Gastrocnemius medialis (tissue), 4 donors: ENCODE measurements around the gene GABRB2. TPM values are rescaled to one million over a fixed set of nuclear protein-coding genes. Genes with fewer than 3 reads are reported as not detected.
A peak's percentile ranks its signal among the peaks of the same experiment; 100 is the strongest.

Experiments used
- ATAC-seq, 2 donors: fragments of 150-250 bp; one replicate each; pipeline ENCODE4 v1.9.1; 2016
- DNase-seq, 2 donors: peaks; one replicate each; pipeline ENCODE4 v3.0.0-alpha.2; 2019
- H3K27ac ChIP-seq, 4 donors: fragments of 200-600 bp; sonication (generic); 1 replicate in 1 of 4; 2 replicates in 3 of 4; pipeline ENCODE4 v1.5.1; 2016 to 2018; ENCODE audit warnings: mild to moderate bottlenecking in 2 of 4, moderate library complexity in 1 of 4
- H3K27me3 ChIP-seq, 3 donors: fragments of 200-600 bp; sonication (generic) in 2 of 3; 1 replicate in 1 of 3; 2 replicates in 2 of 3; pipeline versions ENCODE4 v1.5.1 to v1.6.0; 2016 to 2019; ENCODE audit warnings: mild to moderate bottlenecking in 1 of 3, moderate library complexity in 1 of 3
- H3K36me3 ChIP-seq, 2 donors: fragments of 200-600 bp; sonication (generic) in 1 of 2; one replicate each; pipeline ENCODE4 v1.5.1; 2017 to 2018
- H3K4me1 ChIP-seq, 2 donors: fragments of 200-600 bp; sonication (generic) in 1 of 2; one replicate each; pipeline ENCODE4 v1.5.1; 2016 to 2017; ENCODE audit warnings: mild to moderate bottlenecking in 2 of 2
- H3K4me3 ChIP-seq, 4 donors: fragments of 200-600 bp; sonication (generic) in 3 of 4; 1 replicate in 1 of 4; 2 replicates in 3 of 4; pipeline ENCODE4 v1.5.1; 2016 to 2019; ENCODE audit warnings: mild to moderate bottlenecking in 2 of 4
- H3K9me3 ChIP-seq, 3 donors: fragments of 200-600 bp; sonication (generic) in 2 of 3; 1 replicate in 1 of 3; 2 replicates in 2 of 3; pipeline ENCODE4 v1.5.1; 2016 to 2019
- POLR2A ChIP-seq, 2 donors: fragments of 450-650 bp; IDR thresholded peaks; one replicate each; pipeline ENCODE4 v1.6.1; 2017; ENCODE audit warnings: antibody characterized with exemption in 2 of 2, mild to moderate bottlenecking in 2 of 2, moderate library complexity in 2 of 2
- in situ Hi-C, 4 donors: fragments of 200-750 bp; cut with MboI; loops; one replicate each; pipeline versions ENCODE4 v1.15.0 to v1.8.0; 2017; ENCODE audit warnings: low sequenced_read_pairs in 4 of 4
- intact Hi-C: fragments of 100-400 bp; cut with DNase I; formaldehyde crosslinking; loops from one replicate; pipeline ENCODE4 v1.15.1; 2023; ENCODE audit warnings: low total_unique reads
- total RNA-seq, 4 donors: library from RNA; depleted of rRNA; stranded (reverse); fragments of >200 nt; gene quantifications; one replicate each; pipeline versions ENCODE4 v1.1.0 to v1.2.3, GENCODE V29; 2016
- TF ChIP-seq, protein P1 (sequence below), 5 experiments: fragments of 450-650 bp in 3 of 5; fragments of 200-600 bp in 2 of 5; sonication (generic) in 2 of 5; IDR thresholded peaks in 4 of 5; conservative IDR thresholded peaks in 1 of 5; 1 replicate in 4 of 5; 2 replicates in 1 of 5; pipeline ENCODE4 v1.5.1; 2016 to 2019; ENCODE audit warnings: antibody characterized with exemption in 5 of 5, mild to moderate bottlenecking in 3 of 5, moderate library complexity in 3 of 5

GABRB2 gene
- total RNA-seq, 4 donors from 2014 or later, result 0.16 to 0.97 (median 0.63) TPM

DNA sequence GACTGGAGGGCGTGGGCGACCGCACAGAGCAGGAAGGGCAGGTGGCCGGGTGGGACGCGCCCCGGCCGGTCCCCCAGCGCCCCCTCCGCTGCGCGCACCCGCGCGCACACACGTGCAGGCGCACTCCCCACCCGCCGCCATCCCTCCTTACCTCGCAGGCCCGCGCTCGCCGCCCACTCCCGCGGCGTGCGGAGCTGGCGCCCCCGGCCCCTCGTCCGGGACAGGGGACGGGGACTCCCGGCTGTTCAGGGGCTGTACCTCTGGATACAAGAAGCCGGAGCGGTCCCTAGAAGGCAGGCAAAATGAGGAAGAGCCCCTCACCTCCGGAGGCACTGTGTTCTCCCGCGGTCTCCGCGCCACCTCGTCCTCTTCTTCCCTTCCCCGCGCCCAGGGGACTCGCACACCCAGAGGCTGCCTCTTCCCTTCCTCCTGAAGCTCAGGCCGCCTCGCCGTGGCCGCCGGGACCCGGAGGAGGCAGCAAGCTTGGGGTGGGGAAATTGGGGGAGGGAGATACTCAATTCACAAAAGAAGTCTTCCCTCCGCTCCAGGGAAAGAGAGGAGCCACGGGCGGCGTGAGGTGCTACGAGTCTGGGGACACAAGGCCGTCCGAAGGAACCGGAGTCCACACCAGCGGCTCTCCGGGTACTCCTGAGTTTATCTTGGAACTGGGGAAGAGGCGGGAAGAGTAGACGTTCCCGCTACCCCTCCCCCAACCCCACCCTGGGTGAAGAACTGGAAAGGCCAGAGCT lies 1.4 kb upstream of the GABRB2 start:
- peaks cover 31 to 41% (median 39%) of the 10 kb centered on the region in 3 donors for H3K27me3 ChIP-seq
- no peak overlapping the region for H3K27ac ChIP-seq
- ATAC-seq (no peak), DNase-seq (no peak)
- H3K4me1 ChIP-seq, result no peaks in the 10 kb centered on the region
- no peaks in the 10 kb centered on the region for H3K9me3 ChIP-seq
- H3K36me3 ChIP-seq, result no peaks in the 10 kb centered on the region
- intact Hi-C loops (no loop called here), in situ Hi-C loops (no loop called here)
- H3K4me3 ChIP-seq, result peak overlapping the region; percentile 35 to 45 (median 36)
- TF ChIP-seq POLR2A (IDR thresholded peaks at IDR 0.05), result no peak
- TF ChIP-seq, protein P1, sequence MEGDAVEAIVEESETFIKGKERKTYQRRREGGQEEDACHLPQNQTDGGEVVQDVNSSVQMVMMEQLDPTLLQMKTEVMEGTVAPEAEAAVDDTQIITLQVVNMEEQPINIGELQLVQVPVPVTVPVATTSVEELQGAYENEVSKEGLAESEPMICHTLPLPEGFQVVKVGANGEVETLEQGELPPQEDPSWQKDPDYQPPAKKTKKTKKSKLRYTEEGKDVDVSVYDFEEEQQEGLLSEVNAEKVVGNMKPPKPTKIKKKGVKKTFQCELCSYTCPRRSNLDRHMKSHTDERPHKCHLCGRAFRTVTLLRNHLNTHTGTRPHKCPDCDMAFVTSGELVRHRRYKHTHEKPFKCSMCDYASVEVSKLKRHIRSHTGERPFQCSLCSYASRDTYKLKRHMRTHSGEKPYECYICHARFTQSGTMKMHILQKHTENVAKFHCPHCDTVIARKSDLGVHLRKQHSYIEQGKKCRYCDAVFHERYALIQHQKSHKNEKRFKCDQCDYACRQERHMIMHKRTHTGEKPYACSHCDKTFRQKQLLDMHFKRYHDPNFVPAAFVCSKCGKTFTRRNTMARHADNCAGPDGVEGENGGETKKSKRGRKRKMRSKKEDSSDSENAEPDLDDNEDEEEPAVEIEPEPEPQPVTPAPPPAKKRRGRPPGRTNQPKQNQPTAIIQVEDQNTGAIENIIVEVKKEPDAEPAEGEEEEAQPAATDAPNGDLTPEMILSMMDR (IDR thresholded peaks at IDR 0.05 in 4 of 5, conservative IDR thresholded peaks at IDR 0.05 in 1 of 5), result no peak

DNA sequence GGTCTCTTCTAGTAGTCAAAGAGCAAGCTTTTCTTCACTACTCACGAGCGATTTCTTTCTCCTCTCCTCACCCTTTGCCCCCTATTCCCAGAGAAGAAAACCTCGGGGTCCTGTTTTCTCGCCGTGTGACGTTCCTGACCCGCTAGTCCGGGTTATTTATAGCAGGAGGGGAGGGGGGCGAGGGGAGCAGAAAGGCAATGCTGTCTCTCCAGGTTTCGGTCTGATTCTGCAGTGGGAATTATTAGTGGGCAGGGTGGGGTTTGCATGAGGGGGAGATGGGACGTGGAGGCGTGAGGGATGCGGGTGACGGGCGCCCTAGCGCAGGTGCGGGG lies 847 bp upstream of the GABRB2 start:
- ATAC-seq (no peak), DNase-seq (no peak)
- in situ Hi-C loops (no loop called here), intact Hi-C loops (no loop called here)
- Histone ChIP-seq H3K9me3 (no peaks in the 10 kb centered on the region), H3K27me3 (peaks cover 31 to 41% (median 39%) of the 10 kb centered on the region in 3 donors), H3K4me3 (peak overlapping the region; percentile 35 to 45 (median 36)), H3K4me1 (no peaks in the 10 kb centered on the region), H3K27ac (no peak overlapping the region), H3K36me3 (no peaks in the 10 kb centered on the region)
- TF ChIP-seq, protein P1 (IDR thresholded peaks at IDR 0.05 in 4 of 5, conservative IDR thresholded peaks at IDR 0.05 in 1 of 5), result no peak
- TF ChIP-seq POLR2A (IDR thresholded peaks at IDR 0.05), result no peak

DNA sequence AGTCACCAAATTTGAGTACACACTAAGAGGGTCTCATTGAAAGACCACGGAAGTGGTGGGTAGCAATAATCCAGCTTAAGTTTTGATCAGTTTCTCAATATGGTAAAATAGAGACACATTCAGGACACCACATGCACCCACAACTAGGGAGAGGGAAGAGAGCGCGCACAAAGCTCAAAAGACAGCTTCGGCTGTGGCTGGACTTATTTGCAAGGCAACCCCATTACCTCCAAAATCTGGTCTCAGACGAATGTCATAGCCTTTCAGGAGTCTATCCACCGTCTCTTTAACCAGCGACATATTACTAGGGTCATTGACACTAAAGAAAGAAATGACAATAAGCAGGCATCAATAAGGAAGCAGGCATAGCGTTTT lies 443 bp downstream of the GABRB2 start:
- intact Hi-C loops, result no loop called here
- no peak for ATAC-seq
- Histone ChIP-seq H3K36me3 (no peaks in the 10 kb centered on the region), H3K27me3 (peaks cover 31 to 41% (median 39%) of the 10 kb centered on the region in 3 donors), H3K4me1 (no peaks in the 10 kb centered on the region), H3K4me3 (peak overlapping the region; percentile 35 to 45 (median 37)), H3K9me3 (no peaks in the 10 kb centered on the region), H3K27ac (no peak overlapping the region)
- DNase-seq, result no peak
- in situ Hi-C loops, result no loop called here
- TF ChIP-seq, protein P1 (IDR thresholded peaks at IDR 0.05 in 4 of 5, conservative IDR thresholded peaks at IDR 0.05 in 1 of 5), result no peak
- no peak for TF ChIP-seq POLR2A (IDR thresholded peaks at IDR 0.05)

DNA sequence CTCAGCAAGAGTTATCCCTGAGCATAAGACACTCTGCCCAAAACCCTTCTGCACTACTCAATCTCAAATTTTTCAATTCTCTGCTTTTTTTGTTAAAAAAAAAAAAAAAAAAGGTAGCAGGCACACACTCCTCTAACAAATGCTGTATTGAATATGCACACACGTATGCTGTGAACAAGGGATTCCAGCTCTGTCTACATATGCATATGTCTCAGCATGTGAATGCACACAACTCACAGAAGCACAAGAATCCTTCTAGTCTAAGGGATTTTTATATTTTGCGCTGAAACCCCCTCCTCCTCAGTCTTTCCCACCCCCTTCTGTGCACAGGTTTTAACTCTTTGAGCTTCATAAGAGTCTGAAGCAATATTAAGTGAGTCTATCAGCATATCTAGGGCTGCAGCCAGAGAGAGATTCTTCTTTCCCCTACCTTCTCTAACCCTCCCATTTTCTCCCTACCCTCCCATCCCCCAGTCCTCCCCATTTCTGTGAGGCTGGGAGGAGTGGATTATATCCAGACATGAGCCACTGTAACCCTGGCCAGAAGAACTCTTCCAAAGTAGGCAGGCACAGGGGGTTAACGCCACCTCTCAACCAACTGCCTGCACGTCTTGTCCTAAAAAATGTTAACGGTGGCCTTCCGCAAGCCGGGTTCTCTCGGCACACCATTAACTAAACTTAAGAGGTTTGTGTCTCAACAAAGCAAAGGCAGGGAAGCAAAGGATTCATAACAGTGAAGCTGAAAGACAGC lies 1.0 kb downstream of the GABRB2 start:
- H3K27me3 ChIP-seq, result peaks cover 31 to 41% (median 39%) of the 10 kb centered on the region in 3 donors
- no peaks in the 10 kb centered on the region for H3K36me3 ChIP-seq
- TF ChIP-seq POLR2A (IDR thresholded peaks at IDR 0.05), result no peak
- TF ChIP-seq, protein P1 (IDR thresholded peaks at IDR 0.05 in 4 of 5, conservative IDR thresholded peaks at IDR 0.05 in 1 of 5), result no peak
- no peaks in the 10 kb centered on the region for H3K4me1 ChIP-seq
- no peak for ATAC-seq
- H3K4me3 ChIP-seq, result peak overlapping the region in 1 of 4 donors; percentile 36
- no peaks in the 10 kb centered on the region for H3K9me3 ChIP-seq
- in situ Hi-C loops (no loop called here), intact Hi-C loops (no loop called here)
- DNase-seq, result no peak
- no peak overlapping the region for H3K27ac ChIP-seq
